NCI-H1105 treated with DMSO at 0.1 percent for 48 hours (cell line): ENCODE results near the gene TAF12.
A peak's percentile ranks its signal among the peaks of the same experiment; 100 is the strongest.
"Not testable (repeated sequence)": the region's sequence is repeated elsewhere in the genome, so short reads cannot be mapped to it uniquely, and the experiment has no call there.

ENCODE experiments used
- DNase-seq: peaks from one replicate; lab custom pipeline; 2025; lab: John Stamatoyannopoulos, UW

The TAF12 gene

DNA sequence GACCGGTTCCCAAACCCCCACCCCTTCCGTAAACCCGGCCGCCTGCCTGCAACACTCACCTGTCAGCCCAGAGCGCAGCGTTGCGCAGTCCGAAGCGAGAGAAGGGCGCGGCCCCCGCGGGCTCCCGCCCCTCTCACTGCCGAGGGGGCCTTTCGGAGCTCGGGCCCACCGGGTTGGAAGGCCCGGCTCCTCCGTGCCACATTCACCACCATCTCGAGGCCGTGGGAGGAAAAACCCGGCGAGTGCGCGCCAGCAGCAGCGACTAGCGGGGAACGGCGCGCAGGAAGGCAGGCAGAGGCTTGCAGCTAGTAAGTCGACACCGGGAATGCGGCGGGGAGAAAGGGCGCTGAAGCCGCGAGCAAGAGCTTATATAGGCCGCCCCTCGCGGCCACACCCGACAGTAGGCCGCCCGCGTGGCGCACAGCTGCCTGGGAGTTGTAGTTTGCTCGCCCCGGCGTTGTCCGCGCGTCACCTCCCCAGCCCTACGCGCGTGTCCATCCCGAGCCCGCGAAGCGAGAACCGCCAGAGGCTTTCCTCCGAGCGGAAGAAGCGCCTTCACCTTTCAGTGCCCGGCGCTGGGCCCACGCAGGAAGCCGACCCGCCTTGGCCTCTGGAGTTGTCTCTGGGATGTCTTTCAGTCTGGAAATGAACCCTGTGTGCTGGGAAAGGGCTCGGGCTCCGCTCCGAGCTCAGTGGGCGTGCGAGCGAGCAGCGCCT lies 61.2 kb downstream of the TAF12 start:
- peak; percentile 96 for DNase-seq

DNA sequence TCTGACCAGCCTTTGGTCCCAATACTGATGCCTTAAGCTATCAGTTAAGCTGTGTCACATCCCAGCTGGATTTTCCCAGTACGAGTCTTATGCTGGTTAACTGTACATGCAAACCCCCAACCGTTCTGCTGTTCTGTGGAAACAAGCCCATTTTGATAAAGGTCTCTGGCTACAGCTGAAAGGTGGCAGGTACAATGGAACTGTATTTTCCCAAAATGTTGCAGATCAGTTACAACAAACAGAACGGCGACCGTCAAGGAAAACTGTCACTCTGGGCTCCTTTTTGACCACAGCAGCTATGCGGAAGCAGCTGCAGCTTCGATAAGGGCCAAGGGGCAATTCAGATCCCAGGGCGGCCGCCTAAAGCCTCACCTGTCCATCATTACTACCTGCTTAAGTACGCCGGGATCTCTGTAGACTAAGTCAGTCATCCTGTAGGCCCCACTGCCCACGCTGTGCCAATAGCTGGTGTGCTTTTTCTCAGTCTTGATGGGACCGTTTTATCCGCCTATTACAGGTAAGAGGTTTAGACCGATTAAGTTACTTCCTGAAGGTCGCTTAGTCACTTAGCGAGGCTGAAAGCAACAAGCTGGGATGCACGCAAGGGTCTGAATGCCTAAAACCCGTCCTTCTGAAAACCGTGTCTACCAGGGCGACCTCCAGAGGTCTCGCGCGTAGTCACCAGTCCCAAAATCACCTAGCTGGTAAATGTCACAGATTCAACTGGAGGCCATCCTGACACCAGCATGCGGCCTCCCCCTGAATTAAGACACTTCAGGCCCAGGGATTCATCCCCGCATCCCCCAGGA lies 61.9 kb downstream of the TAF12 start:
- peak; percentile 66 for DNase-seq

- DNase-seq = no peak
These were observed 63.5 kb downstream of the TAF12 start for GRCh38 chr1:28579401-28579800.

- DNase-seq = no peak
These were observed 64.1 kb downstream of the TAF12 start for GRCh38 chr1:28578696-28579218.

DNA sequence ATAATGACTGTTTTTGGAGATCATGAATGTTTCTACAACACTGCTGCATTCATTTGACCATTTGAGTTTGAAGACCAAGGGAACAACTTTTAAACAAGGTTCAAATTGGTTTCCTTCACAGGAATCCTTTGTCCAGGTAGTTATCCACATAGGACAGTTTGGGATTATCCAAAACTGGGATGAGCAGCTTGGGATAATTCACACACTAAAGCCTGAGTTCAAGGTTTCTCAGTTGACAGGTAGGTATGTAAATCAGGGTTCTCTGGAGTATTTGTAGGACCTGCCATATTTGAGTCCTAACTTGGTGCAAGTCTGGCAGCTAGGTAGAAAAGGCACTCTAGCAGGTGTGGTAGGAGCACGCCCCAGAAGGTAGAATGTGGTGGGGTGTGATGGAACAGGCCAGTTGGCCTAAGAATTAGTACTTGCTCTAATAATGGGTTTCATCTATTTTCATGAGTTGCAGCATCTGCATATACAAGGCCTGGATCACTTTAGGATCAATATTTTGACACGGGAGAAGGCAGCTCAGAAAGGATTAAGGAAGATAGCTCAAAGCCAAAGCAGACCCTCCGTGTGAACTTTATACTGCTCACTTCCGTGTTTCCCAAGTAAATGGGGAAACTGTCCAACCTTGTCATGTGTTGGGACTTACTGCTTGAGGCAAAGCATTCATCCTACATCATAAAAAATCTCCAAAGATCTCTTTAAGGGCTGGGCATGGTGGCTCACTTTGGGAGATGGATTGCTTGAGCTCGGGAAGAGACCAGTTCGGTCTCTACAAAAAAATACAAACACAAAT lies 64.9 kb downstream of the TAF12 start:
- DNase-seq = no peak

GRCh38 chr1:28577052-28577678 lies 65.7 kb downstream of the TAF12 start:
- no peak for DNase-seq

DNA sequence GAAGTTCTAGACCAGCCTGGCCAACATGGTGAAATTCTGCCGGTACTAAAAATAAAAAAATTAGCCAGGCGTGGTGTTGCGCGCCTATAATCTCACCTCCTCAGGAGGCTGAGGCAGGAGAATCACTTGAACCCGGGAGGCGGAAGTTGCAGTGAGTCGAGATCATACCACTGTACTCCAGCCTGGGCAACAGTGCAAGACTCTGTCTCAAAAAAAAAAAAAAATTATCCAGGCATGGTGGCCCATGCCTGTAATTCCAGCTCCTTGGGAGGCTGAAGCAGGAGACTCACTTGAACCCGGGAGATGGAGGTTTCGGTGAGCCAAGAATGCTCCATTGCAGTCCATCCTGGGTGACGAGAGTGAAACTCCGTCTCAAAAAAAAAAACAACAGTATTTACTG lies 69.3 kb downstream of the TAF12 start:
- no peak for DNase-seq

GRCh38 chr1:28572891-28573290 lies 70.0 kb downstream of the TAF12 start:
- DNase-seq = not testable (repeated sequence)

DNA sequence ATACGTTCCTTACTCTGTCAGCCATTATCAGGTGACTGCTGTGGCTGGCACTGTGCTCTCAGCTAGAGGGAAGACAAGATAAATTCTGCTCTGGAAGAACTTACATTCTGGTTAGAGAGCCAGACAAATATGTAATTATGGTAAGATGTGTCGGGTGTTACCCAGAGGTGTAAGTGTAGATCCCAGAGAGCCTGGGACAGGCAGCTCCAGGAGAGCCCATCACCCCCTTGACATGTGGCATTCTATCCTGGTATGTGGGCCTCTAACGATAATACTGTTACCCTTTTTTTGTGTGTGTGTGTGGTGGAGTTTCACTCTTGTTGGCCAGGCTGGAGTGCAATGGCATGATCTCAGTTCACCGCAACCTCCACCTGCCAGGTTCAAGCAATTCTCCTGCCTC lies 71.0 kb downstream of the TAF12 start:
- no peak for DNase-seq

- no peak for DNase-seq
These were observed 75.9 kb downstream of the TAF12 start for GRCh38 chr1:28566931-28567330.

- no peak for DNase-seq
These were observed 77.1 kb downstream of the TAF12 start for GRCh38 chr1:28565726-28566125.

GRCh38 chr1:28565040-28565439 lies 77.8 kb downstream of the TAF12 start:
- DNase-seq = no peak

GRCh38 chr1:28564310-28564709 lies 78.6 kb downstream of the TAF12 start:
- no peak for DNase-seq

- DNase-seq = no peak
These were observed 82.0 kb downstream of the TAF12 start for GRCh38 chr1:28560886-28561285.
